CD4-positive, alpha-beta T cell treated with Interleukin-15 for 1 hour (primary cell): ENCODE results near the gene TNNT1.
"Not testable (repeated sequence)": the region's sequence is repeated elsewhere in the genome, so short reads cannot be mapped to it uniquely, and the experiment has no call there.

Experiments
- DNase-seq: peaks from one replicate; pipeline ENCODE4 v3.0.0-alpha.2; 2020

The TNNT1 gene

GRCh38 chr19:55149078-55150003 lies at the start of gene TNNT1:
TSS of gene TNNT1 (minus strand) at chr19:55149206. CDS start at chr19:55147157, 2,049 bp downstream.
- no peak for DNase-seq

GRCh38 chr19:55198651-55199050 lies 49.6 kb upstream of the TNNT1 start:
- DNase-seq, result no peak

GRCh38 chr19:55197528-55197927 lies 48.5 kb upstream of the TNNT1 start:
- DNase-seq, result no peak

DNA sequence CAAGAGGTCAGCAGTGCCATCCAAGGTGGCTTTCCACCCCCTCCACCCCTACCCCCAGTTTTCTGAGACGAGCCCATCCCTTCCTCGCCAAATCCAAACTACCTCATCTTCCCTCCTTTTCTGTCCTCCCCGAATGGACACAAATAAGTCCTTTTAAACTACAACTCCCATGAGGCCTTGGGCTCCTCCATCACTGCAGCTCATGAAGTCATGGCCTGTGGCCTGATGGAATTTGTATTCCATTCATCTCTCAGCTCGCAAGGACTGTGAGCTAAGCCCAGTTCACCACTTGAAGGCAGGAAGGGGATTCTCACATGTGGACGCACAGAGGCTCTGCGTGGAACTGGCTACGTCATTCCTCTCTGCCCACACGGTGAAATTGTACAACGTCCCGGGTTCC lies 47.8 kb upstream of the TNNT1 start:
- DNase-seq, result no peak

GRCh38 chr19:55193481-55193880 lies 44.5 kb upstream of the TNNT1 start:
- DNase-seq, result no peak

DNA sequence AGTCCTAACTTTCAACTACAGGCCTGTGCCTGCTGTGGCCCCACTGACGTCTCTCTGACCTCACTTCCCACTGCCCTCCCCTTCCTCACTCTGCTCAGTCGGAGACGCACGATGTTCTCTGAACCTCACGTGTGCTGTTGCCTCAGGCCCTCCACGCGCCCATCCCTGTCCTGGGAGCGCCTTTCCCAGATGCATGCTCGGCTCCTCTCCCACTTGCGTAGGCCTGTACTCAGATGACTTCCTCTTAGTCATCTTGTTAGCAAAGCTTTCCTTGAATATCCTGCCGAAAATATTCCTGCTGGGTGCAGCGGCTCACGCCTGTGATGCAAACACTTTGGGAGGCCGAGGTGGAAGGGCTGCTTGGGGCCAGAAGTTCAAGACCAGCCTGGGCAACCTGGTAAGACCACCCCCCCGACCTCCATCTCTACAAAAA lies 40.4 kb upstream of the TNNT1 start:
- DNase-seq, result no peak

DNA sequence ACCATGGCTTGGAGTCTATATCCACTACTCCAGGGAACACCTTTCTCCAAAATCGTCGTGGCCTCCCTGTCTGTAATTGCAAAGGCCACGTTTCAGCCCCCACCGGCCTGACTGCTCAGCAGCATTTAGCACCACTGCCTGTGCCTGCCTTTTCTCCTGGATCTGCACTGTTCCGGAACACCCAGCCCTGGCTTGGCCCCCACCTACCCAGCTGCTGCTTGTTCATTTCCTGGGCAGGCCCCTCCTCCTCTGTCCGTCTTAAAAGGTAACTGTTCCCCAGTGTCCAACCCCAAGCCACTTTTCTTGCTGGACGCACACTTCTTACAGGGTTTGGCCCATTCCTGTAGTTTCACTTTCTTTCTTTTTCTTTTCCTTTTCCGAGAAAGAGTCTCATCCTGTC lies 39.6 kb upstream of the TNNT1 start:
- DNase-seq, result no peak

GRCh38 chr19:55186080-55186479 lies 37.1 kb upstream of the TNNT1 start:
- DNase-seq, result no peak

DNA sequence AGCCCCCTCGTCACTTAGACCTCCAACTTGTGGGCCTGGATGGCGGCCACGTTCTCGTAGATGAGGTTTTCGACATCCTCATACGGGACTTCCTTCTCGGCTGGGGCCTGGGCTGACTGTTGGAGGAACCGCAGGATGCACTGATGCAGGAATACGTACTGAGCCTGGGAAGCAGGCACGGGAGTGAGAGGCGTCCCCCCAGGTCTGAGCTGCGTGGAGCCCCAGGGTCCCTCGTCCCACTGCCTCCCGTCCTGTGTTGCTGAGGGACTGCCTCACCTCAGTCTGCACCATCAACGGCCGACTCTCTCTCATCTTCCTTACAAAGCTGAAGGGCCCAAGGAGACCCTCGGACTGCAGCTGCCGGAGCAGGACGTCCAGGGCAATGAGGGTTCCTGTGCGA lies 32.7 kb upstream of the TNNT1 start:
- DNase-seq, result no peak

DNA sequence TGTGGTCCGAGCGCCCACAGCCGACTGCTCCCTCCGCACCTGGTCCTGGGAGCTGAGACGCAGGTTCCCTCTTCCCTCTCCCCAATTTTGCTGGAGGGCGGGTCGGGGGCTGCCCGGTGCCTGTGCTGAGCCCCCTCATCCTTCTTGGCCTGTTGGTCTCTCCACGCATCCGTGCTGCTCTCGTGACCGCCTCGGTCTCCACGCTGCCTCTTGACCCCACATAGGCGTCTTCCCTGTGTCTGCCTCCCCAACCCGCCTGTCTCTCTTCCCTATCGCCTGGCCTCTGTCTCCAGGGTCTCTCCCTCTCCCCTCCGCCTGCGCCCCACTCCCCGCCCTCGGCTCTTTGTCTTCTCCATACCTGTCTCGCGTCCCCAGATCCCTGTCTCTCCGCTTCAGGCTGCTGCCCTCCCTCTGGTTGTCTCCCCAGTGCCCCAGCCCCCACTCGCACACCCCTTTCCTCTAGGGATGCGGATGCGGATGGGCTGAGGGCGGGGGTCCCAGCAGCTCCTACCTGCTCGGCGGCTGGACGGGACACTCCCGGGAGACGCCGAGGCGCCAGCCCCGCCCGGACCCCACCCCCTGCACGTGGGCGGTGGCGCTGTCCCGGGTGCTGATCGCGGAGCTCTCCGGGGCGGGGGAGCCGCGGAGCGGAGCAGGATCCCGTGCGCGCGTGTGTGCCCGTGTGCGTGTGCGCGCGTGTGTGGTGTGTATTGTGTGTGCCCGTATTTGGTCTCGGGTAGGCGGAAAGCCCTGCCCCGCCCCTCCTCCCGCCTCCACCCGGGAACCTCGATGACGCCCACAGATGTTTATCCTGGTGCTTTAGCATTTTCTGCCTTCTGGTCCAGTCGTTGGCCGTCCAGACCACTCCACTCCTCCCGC lies 30.8 kb upstream of the TNNT1 start, which contains the start of gene SYT5:
TSS of gene SYT5 (minus strand) at position 684 of the 879 bp plus-strand sequence. CDS start 1,248 bp downstream, outside the sequence.
- DNase-seq, result peak; percentile 45

DNA sequence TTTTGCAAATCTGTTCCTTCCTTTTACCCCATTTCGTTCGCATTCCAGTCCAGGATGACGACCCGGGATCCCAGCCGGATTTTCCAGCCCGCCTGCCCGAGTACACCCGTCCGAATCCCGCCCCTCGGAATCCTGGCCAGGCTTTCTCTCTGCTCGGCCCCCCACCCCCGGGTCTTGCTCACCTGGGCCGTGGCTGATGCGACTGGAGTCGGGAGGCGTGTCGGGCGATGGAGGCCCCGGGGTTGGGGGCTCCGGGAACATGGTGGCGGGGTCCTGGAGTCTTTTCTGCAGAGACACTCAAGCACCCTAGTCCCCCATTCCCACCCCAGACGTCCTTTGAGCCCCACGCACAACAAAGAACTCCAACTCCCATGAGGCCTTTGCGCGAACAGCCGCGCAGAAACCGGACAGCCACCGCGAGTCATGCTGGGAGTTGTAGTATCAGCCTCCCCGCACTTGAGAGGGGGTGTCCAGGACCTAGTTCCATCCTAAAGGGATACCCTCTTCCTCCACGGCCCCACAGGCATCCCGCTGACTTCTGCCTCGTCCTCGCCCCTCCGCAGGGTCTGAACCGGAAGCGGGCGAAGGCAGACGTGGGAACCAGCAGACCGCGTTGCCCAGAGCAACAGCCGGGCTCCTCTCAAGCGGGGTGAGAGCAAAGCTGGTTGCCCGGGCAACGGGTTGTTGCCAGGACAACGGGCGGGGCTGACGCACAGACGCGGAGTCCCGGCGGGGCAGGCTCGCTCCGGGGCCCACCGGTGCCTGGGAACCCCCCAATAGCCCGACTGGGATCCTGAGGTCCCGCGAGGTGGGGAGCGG lies 30.0 kb upstream of the TNNT1 start:
- peak; percentile 97 for DNase-seq

DNA sequence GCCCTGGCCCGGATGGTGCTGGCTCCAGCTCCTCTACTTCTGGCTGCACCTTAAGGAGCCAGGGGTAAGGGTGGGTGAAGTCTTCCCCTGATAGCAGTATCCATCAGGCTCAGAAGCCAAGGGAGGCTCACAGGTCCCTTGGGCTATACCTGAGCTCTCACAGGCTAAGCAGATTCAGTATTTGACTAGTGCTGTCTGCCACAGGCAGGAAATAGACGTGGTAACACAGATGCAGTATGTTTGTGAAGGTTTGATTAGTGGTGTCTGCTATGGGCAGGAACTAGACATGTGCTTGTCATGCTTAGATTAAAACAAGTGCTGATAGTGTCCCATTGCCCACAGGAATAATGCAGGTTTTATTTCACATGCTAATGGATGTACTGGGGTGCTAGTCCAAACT lies 27.1 kb upstream of the TNNT1 start:
- no peak for DNase-seq

GRCh38 chr19:55175117-55175867 lies 26.3 kb upstream of the TNNT1 start:
- no peak for DNase-seq

DNA sequence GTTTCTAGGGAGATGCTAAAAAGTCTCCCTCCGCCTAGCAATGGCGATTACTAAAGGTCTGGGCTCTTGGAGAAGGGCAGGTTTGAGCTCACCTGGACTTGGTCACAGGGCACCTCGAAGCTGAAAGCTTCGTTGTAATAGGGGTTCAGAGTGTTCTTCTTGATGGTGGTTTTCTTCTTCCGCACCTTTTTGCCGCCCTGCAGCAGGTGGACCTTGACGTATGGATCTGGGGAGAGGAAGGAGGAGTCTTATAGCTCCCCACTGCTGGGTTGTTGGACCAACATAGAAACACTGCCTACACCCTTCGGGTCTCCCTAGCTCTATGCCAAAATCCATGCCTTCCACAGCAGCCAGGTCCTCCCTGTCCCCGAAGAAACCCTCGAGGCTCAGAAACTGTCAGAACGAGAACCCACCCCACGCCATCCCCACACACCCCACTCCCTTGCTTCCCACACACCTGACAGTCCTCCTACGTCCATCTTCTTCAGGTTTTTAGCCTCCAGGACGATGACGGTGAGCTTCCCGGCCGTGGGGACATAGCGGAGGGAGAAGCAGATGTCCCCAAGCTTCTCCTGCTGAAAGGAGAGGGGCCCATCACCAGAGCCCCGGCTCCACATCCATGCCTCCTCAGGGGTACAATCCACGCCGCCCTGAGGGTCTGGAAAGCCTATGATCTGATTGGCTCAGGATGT lies 25.6 kb upstream of the TNNT1 start:
- DNase-seq, result no peak

GRCh38 chr19:55173714-55174409 lies 24.9 kb upstream of the TNNT1 start:
- peak; percentile 31 for DNase-seq

DNA sequence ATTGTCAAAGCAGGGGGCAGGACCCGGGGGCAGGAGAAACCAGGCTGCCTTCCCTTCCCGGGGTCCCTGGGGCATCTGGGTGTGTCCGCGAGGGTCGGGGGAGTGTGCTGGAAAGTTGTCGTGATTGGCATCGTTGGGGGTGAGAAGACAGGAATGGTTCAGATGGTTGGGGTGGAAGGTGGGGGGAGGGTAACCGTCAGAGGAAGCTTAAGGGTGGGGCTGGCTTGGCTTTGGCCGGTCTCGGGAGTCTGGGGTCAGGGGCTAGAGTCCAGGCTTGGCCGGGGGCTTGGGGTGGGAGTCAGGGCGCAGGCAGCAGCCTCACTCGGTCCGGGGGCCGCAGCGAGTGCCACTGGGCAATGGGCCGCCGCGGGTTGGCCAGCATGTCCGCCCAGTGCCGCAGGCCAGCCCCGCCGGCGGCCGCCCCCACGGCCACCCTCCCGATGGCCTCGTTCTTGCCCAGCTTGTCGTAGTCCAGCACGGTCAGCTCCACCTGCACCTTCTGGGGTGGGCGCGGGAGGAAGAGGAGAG lies 24.2 kb upstream of the TNNT1 start:
- DNase-seq, result no peak

GRCh38 chr19:55172741-55173140 lies 23.7 kb upstream of the TNNT1 start:
- no peak for DNase-seq

- DNase-seq, result not testable (repeated sequence)
Measured at GRCh38 chr19:55172318-55172717, 23.3 kb upstream of the TNNT1 start.

DNA sequence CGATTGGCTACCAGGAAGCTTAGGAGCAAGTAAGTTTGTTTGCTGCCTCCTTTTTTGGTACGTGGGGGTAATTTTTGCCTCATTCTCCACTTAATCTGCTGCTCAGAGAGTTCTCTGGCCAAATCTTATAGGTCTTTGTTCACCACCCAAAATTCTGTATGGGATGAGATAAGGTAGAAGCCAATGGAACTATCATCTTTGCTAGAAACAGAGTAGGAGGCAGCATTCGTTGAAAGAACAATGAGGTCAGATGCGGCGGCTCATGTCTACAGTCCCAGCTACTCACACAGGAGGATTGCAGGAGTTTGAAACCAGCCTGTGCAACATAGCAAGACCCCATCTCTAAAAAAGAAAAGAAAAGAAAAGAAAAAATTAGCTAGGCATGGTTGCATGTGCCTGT lies 22.4 kb upstream of the TNNT1 start:
- DNase-seq, result no peak

DNA sequence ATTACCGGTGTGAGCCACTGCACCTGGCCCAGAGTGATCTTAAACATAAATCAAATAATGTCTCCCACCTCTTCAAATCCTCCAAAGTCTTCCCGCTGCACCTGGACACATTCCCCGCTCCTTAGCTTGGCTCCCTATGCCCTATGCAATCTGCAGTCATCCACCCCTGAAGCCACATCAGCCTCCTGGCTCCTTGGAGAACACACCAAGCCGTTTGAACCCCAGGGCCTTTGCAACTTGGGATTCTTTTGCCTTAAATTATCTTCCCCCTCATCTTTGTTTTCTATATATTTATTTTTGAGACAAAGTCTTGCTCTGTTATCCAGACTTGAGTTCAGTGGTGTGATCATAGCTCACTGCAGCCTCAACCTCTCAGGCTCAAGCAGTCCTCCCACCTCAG lies 20.1 kb upstream of the TNNT1 start:
- DNase-seq, result no peak
